CD4-positive, alpha-beta memory T cell (primary cell): Measurements from ENCODE around the gene CTNNA2. TPM values are rescaled to one million over a fixed set of nuclear protein-coding genes. Genes with fewer than 3 reads are reported as not detected.
A peak's percentile ranks its signal among the peaks of the same experiment; 100 is the strongest.

Source experiments
- CTCF ChIA-PET: fragments of 350-600 bp; sonication (Branson Sonifier 250); formaldehyde crosslinking; loops from one replicate; lab custom pipeline; 2021; ENCODE audit warnings: inconsistent platforms; ENCODE audit not compliant: partially characterized antibody; lab: Charles Lee
- POLR2A ChIA-PET: fragments of 350-600 bp; sonication (Branson Sonifier 250); formaldehyde crosslinking; loops from one replicate; lab custom pipeline; 2021; ENCODE audit not compliant: partially characterized antibody; lab: Charles Lee
- DNase-seq, 5 donors: peaks; one replicate each; pipeline versions ENCODE4 v3.0.0 to v3.0.0-alpha.2; 2020 to 2022; ENCODE audit warnings: mixed read lengths in 1 of 5
- H3K27ac ChIP-seq: one replicate; pipeline ENCODE4 v1.7.0; 2013; ENCODE audit warnings: low read depth, low read length
- H3K27me3 ChIP-seq: 2 replicates; pipeline ENCODE4 v1.7.0; 2013; ENCODE audit warnings: mild to moderate bottlenecking, low read length, moderate library complexity; ENCODE audit not compliant: insufficient read depth
- H3K36me3 ChIP-seq: 2 replicates; pipeline ENCODE4 v1.7.0; 2013; ENCODE audit warnings: mild to moderate bottlenecking, low read length, moderate library complexity; ENCODE audit not compliant: insufficient read depth
- H3K4me1 ChIP-seq: 2 replicates; pipeline ENCODE4 v1.7.0; 2013; ENCODE audit warnings: mild to moderate bottlenecking, low read length, moderate library complexity; ENCODE audit not compliant: insufficient read depth
- H3K4me3 ChIP-seq, 2 donors: one replicate each; pipeline ENCODE4 v1.7.0; 2013; ENCODE audit warnings: low read length in 2 of 2, mild to moderate bottlenecking in 1 of 2
- H3K9me3 ChIP-seq, 2 donors: one replicate each; pipeline ENCODE4 v1.7.0; 2013; ENCODE audit warnings: low read length in 2 of 2, control low read depth in 1 of 2; ENCODE audit not compliant: control insufficient read depth in 1 of 2
- H3K27ac Mint-ChIP-seq, 7 donors: one replicate each; pipeline ENCODE4 v1.8.0; 2020 to 2021; ENCODE audit warnings: mixed read lengths in 7 of 7, mild to moderate bottlenecking in 6 of 7, inconsistent platforms in 3 of 7, moderate library complexity in 3 of 7
- H3K27me3 Mint-ChIP-seq, 2 donors: one replicate each; pipeline ENCODE4 v1.8.0; 2020 to 2021; ENCODE audit warnings: mixed read lengths in 2 of 2
- H3K36me3 Mint-ChIP-seq, 2 donors: one replicate each; pipeline ENCODE4 v1.8.0; 2020 to 2021; ENCODE audit warnings: mixed read lengths in 2 of 2, inconsistent platforms in 1 of 2, mild to moderate bottlenecking in 1 of 2
- H3K4me1 Mint-ChIP-seq, 4 donors: one replicate each; pipeline ENCODE4 v1.8.0; 2020 to 2021; ENCODE audit warnings: mixed read lengths in 4 of 4, mild to moderate bottlenecking in 1 of 4
- H3K4me3 Mint-ChIP-seq, 8 donors: one replicate each; pipeline ENCODE4 v1.8.0; 2020 to 2021; ENCODE audit warnings: mixed read lengths in 8 of 8, mild to moderate bottlenecking in 7 of 8, moderate library complexity in 6 of 8, inconsistent platforms in 3 of 8
- H3K9me3 Mint-ChIP-seq, 8 donors: one replicate each; pipeline ENCODE4 v1.8.0; 2020 to 2021; ENCODE audit warnings: mixed read lengths in 8 of 8, mild to moderate bottlenecking in 5 of 8, inconsistent platforms in 3 of 8, moderate library complexity in 1 of 8
- intact Hi-C: fragments of 100-400 bp; cut with micrococcal nuclease; formaldehyde crosslinking; loops from one replicate; pipeline ENCODE4 v1.15.1; 2023
- polyA plus RNA-seq, 2 donors: library from polyadenylated mRNA; unstranded; fragments of 300-500 nt; fragmentation: Illumina TruSeq; gene quantifications; one replicate each; pipeline ENCODE4 v1.2.3, GENCODE V29; 2021
- total RNA-seq, 2 experiments: library from RNA; stranded (reverse); gene quantifications; one replicate each; pipeline ENCODE4 v1.2.3, GENCODE V29; 2021

The CTNNA2 gene
- total and polyA plus RNA-seq, 4 experiments from 2014 or later = not detected

DNA sequence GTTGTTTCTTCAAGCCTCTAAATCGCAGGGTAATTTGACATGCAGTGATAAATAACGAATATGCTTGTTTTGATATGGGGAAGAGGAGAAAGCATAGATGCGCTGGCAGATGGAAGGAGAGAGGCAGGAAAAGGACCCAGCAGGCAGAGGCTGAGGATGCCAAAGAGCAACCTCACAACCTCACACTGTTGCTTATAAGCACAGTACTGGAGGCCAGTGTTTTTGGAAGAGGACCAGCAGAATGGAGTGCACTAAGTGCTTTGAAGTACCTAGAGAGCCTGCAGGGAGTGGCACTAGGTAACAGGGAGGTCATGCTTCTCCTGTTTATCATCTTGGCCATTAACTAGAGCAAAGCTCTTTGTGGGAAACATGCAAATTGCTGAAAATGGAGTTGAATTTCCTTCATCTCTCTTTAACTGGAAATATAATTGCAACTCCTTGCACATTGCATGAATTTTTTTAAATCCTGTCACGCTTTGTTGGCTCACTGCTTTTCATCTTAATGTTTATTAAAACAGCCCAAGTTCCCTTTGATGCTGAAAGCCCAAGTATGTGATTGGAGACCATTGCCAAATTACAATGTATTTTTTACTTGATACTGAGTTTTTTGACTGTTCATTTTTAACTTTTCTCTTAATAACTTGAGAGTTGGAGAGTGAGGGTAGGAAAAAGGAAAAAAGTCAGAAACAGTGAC is 555.3 kb downstream of the CTNNA2 start:
- CTCF ChIA-PET = no interaction called here
- peaks cover 0 to 7% (median 0%) of the 10 kb centered on the region in 8 donors for H3K9me3 Mint-ChIP-seq

GRCh38 chr2:80070587-80070986 is 557.7 kb downstream of the CTNNA2 start:
- ChIA-PET POLR2A (no interaction called here), CTCF (no interaction called here)
- Mint-ChIP-seq H3K36me3 (no peaks in the 10 kb centered on the region), H3K27ac (no peak overlapping the region), H3K4me1 (no peaks in the 10 kb centered on the region), H3K9me3 (peaks cover 0 to 4% (median 0%) of the 10 kb centered on the region in 8 donors), H3K4me3 (no peak overlapping the region), H3K27me3 (peaks cover 0 to 1% of the 10 kb centered on the region in 2 donors)
- Histone ChIP-seq H3K27me3 (no peaks in the 10 kb centered on the region), H3K9me3 (no peaks in the 10 kb centered on the region), H3K36me3 (no peaks in the 10 kb centered on the region), H3K27ac (no peak overlapping the region), H3K4me1 (no peaks in the 10 kb centered on the region), H3K4me3 (no peak overlapping the region)
- DNase-seq = no peak
- intact Hi-C loops = no loop called here

More for the DNA sequence above, 555.3 kb downstream of the CTNNA2 start:
- Mint-ChIP-seq H3K27ac (no peak overlapping the region), H3K36me3 (no peaks in the 10 kb centered on the region), H3K27me3 (peaks cover 0 to 1% of the 10 kb centered on the region in 2 donors), H3K4me1 (no peaks in the 10 kb centered on the region), H3K4me3 (no peak overlapping the region)
- intact Hi-C loops = no loop called here
- Histone ChIP-seq H3K4me1 (no peaks in the 10 kb centered on the region), H3K27me3 (no peaks in the 10 kb centered on the region), H3K4me3 (no peak overlapping the region), H3K9me3 (no peaks in the 10 kb centered on the region), H3K27ac (no peak overlapping the region), H3K36me3 (no peaks in the 10 kb centered on the region)
- POLR2A ChIA-PET = no interaction called here
- no peak for DNase-seq

GRCh38 chr2:80071941-80072340 is 559.1 kb downstream of the CTNNA2 start:
- POLR2A ChIA-PET = no interaction called here
- no peak overlapping the region for H3K27ac Mint-ChIP-seq
- H3K36me3 ChIP-seq = no peaks in the 10 kb centered on the region

GRCh38 chr2:80073134-80073561 is 560.3 kb downstream of the CTNNA2 start:
- Histone ChIP-seq H3K4me1 (no peaks in the 10 kb centered on the region), H3K36me3 (no peaks in the 10 kb centered on the region), H3K4me3 (no peak overlapping the region), H3K9me3 (no peaks in the 10 kb centered on the region), H3K27ac (no peak overlapping the region), H3K27me3 (no peaks in the 10 kb centered on the region)
- H3K27ac Mint-ChIP-seq = peak overlapping the region in 1 of 7 donors; percentile 30
- H3K27me3 Mint-ChIP-seq = peaks cover 0 to 1% of the 10 kb centered on the region in 2 donors
- intact Hi-C loops = no loop called here
- CTCF ChIA-PET = no interaction called here
- peak in 4 of 5 donors; percentile 1 to 13 (median 6) for DNase-seq
- H3K4me1 Mint-ChIP-seq = no peaks in the 10 kb centered on the region
- no peaks in the 10 kb centered on the region for H3K36me3 Mint-ChIP-seq
- H3K4me3 Mint-ChIP-seq = no peak overlapping the region
- peaks cover 0 to 4% (median 0%) of the 10 kb centered on the region in 8 donors for H3K9me3 Mint-ChIP-seq
- POLR2A ChIA-PET = no interaction called here

More at GRCh38 chr2:80071941-80072340, 559.1 kb downstream of the CTNNA2 start:
- H3K27me3 ChIP-seq = no peaks in the 10 kb centered on the region
- H3K9me3 ChIP-seq = no peaks in the 10 kb centered on the region
- H3K4me1 Mint-ChIP-seq = no peaks in the 10 kb centered on the region
- CTCF ChIA-PET = no interaction called here
- no peaks in the 10 kb centered on the region for H3K4me1 ChIP-seq
- intact Hi-C loops = no loop called here
- no peak overlapping the region for H3K4me3 Mint-ChIP-seq
- H3K4me3 ChIP-seq = no peak overlapping the region
- H3K27ac ChIP-seq = no peak overlapping the region
- no peaks in the 10 kb centered on the region for H3K36me3 Mint-ChIP-seq
- H3K27me3 Mint-ChIP-seq = peaks cover 0 to 1% of the 10 kb centered on the region in 2 donors
- no peak for DNase-seq
- H3K9me3 Mint-ChIP-seq = peaks cover 0 to 4% (median 0%) of the 10 kb centered on the region in 8 donors

DNA sequence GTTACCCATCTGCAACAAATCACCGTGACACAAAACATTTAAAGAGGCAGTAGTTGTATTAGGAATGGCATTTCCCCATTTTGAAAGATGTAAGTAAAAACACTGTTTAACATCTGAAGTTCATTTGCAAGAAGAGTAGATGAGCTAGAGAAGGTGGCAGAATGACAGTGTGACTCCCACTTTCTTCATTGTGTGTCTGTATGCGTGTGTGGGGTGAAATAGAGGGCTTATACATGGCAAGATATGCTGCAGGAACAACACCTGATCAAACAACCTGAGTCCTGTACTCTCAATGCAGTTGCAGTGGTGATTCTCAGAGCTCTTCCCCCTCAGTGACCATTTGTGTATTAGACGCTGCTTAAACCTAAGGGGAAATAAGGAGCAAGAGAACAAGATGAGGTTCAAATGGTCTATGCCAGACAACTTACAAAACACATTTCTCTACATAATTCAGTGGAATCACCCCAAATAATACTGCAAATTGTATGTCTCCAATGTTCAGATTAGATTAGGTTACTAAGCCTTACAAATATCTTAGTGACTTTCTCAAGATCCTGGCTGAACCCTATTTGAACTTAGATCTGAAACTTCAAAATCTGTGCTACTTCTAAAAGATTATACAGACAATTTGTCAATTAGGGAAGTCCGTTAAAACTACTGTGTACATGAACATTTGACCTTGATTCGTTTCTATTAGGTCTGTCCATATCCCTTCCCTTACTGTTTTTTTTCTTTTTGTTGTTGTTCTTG is 561.6 kb downstream of the CTNNA2 start:
- intact Hi-C loops = no loop called here
- Histone ChIP-seq H3K4me1 (no peaks in the 10 kb centered on the region), H3K36me3 (no peaks in the 10 kb centered on the region), H3K27me3 (no peaks in the 10 kb centered on the region), H3K9me3 (no peaks in the 10 kb centered on the region), H3K4me3 (no peak overlapping the region), H3K27ac (no peak overlapping the region)
- POLR2A ChIA-PET = no interaction called here
- CTCF ChIA-PET = no interaction called here
- no peak for DNase-seq
- no peaks in the 10 kb centered on the region for H3K4me1 Mint-ChIP-seq
- peaks cover 0 to 1% of the 10 kb centered on the region in 2 donors for H3K27me3 Mint-ChIP-seq
- peaks cover 0 to 4% (median 1%) of the 10 kb centered on the region in 8 donors for H3K9me3 Mint-ChIP-seq
- no peaks in the 10 kb centered on the region for H3K36me3 Mint-ChIP-seq
- no peak overlapping the region for H3K4me3 Mint-ChIP-seq
- H3K27ac Mint-ChIP-seq = no peak overlapping the region

- Mint-ChIP-seq H3K4me3 (peak overlapping the region in 1 of 8 donors; percentile 14), H3K4me1 (peaks cover 0 to 2% (median 0%) of the 10 kb centered on the region in 4 donors), H3K27me3 (peaks cover 0 to 1% of the 10 kb centered on the region in 2 donors), H3K36me3 (no peaks in the 10 kb centered on the region), H3K27ac (no peak overlapping the region), H3K9me3 (peaks cover 0 to 4% (median under 1%) of the 10 kb centered on the region in 8 donors)
- Histone ChIP-seq H3K4me1 (no peaks in the 10 kb centered on the region), H3K4me3 (no peak overlapping the region), H3K27ac (no peak overlapping the region), H3K9me3 (no peaks in the 10 kb centered on the region), H3K27me3 (no peaks in the 10 kb centered on the region), H3K36me3 (no peaks in the 10 kb centered on the region)
- ChIA-PET CTCF (interaction anchor here (0.8 kb wide), 1 partner anchor 10 kb away, joined by 3 read pairs; no protein-coding TSS in a partner anchor), POLR2A (no interaction called here)
- DNase-seq = no peak
- intact Hi-C loops = no loop called here
Measured at GRCh38 chr2:80075719-80076118, 562.9 kb downstream of the CTNNA2 start.

DNA sequence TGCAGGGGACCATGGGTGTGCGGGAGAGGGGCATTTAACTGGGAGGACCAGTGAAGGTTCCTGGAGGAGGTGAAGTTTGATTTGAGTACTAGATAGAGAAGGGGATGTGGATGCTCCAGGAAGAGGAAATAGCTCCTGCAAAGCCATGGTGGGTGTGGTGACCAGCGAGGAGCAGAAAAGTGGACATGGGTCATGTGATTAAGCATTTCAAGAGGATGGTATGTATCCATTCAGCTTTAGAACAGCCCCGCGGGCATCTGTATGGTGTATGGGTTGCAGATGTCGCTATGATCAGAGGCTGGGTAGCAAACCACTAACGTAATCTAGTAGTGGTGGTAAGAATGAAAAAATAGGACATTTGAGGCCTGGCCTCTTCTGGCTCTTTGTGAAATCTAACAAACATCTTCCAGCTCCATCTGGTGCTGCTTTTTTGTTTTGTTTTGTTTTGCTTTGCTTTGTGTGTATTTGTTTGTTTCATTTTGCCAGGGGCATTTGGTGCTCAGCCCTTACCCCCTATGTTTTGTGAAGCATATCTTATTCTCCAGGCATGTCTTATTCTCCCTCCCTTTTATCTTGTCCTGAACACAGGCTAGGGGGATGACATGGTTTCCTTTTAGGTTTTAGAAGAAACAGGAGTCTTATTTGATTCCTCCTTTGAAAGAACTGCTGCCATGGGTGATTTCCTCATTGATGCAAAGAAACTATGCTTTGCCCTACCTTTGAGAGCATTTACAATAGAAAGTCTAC is 565.6 kb downstream of the CTNNA2 start:
- no peak for DNase-seq
- Histone ChIP-seq H3K4me3 (no peak overlapping the region), H3K9me3 (no peaks in the 10 kb centered on the region), H3K36me3 (no peaks in the 10 kb centered on the region), H3K27ac (no peak overlapping the region), H3K4me1 (no peaks in the 10 kb centered on the region), H3K27me3 (no peaks in the 10 kb centered on the region)
- Mint-ChIP-seq H3K27me3 (no peaks in the 10 kb centered on the region), H3K9me3 (peaks cover 0 to 3% (median 0%) of the 10 kb centered on the region in 8 donors), H3K36me3 (no peaks in the 10 kb centered on the region), H3K27ac (no peak overlapping the region), H3K4me3 (no peak overlapping the region), H3K4me1 (peaks cover 0 to 4% (median 2%) of the 10 kb centered on the region in 4 donors)
- intact Hi-C loops = no loop called here
- POLR2A ChIA-PET = no interaction called here
- CTCF ChIA-PET = no interaction called here
